22Rv1 (cell line): ENCODE measurements around the gene ARVCF.

ENCODE experiments used
- H3K27ac ChIP-seq: fragments of 450-650 bp; 2 replicates; pipeline ENCODE4 v1.5.1; 2017
- CTCF ChIP-seq: fragments of 450-650 bp; IDR thresholded peaks from 2 replicates; pipeline ENCODE4 v1.5.1; 2017; ENCODE audit warnings: mild to moderate bottlenecking
- ZFX ChIP-seq: fragments of 450-650 bp; IDR thresholded peaks from 2 replicates; pipeline ENCODE4 v1.6.1; 2017; ENCODE audit warnings: antibody characterized with exemption, borderline replicate concordance

ARVCF gene

GRCh38 chr22:20004464-20004863 lies 12.2 kb downstream of the ARVCF start:
- H3K27ac ChIP-seq, result no peak overlapping the region
- TF ChIP-seq CTCF (no peak), ZFX (no peak)

GRCh38 chr22:20003304-20003703 lies 13.3 kb downstream of the ARVCF start:
- H3K27ac ChIP-seq, result no peak overlapping the region
- TF ChIP-seq CTCF (no peak), ZFX (no peak)

GRCh38 chr22:20002636-20003035 lies 14.0 kb downstream of the ARVCF start:
- H3K27ac ChIP-seq, result no peak overlapping the region
- no peak for TF ChIP-seq ZFX
- TF ChIP-seq CTCF, result no peak

- H3K27ac ChIP-seq, result no peak overlapping the region
- no peak for TF ChIP-seq CTCF
- no peak for TF ChIP-seq ZFX
Measured at GRCh38 chr22:20002128-20002527, 14.5 kb downstream of the ARVCF start.

- H3K27ac ChIP-seq, result no peak overlapping the region
- no peak for TF ChIP-seq CTCF
- no peak for TF ChIP-seq ZFX
Measured at GRCh38 chr22:20001082-20001638, 15.5 kb downstream of the ARVCF start.

GRCh38 chr22:20000246-20001081 lies 16.2 kb downstream of the ARVCF start:
- H3K27ac ChIP-seq, result no peak overlapping the region

More at GRCh38 chr22:20000246-20001081, 16.2 kb downstream of the ARVCF start:
- no peak for TF ChIP-seq CTCF
- no peak for TF ChIP-seq ZFX
